Natural killer cell (primary cell): ENCODE results near the gene SERPIND1. TPM values are rescaled to one million over a fixed set of nuclear protein-coding genes. Genes with fewer than 3 reads are reported as not detected.
"Not testable (repeated sequence)": the region's sequence is repeated elsewhere in the genome, so short reads cannot be mapped to it uniquely, and the experiment has no call there.

Experiments used
- ATAC-seq, 3 donors: fragments of 150-1000 bp in 2 of 3; fragments of 200-7000 bp in 1 of 3; cut with Tn5 transposase; 1 replicate in 1 of 3; 2 replicates in 2 of 3; pipeline ENCODE4 v1.10.0; 2021; ENCODE audit warnings: mild to moderate bottlenecking in 2 of 3, moderate library complexity in 2 of 3
- DNase-seq, 2 donors: peaks; one replicate each; pipeline versions ENCODE4 v3.0.0 to v3.0.0-alpha.2; 2013 to 2021; ENCODE audit warnings: mixed read lengths in 1 of 2
- H3K27ac ChIP-seq: one replicate; pipeline ENCODE4 v1.5.1; 2013; ENCODE audit warnings: mild to moderate bottlenecking, low read length
- H3K27me3 ChIP-seq: one replicate; pipeline ENCODE4 v1.6.1; 2013; ENCODE audit warnings: low read length; ENCODE audit not compliant: control insufficient read depth, insufficient read depth
- H3K36me3 ChIP-seq: one replicate; pipeline ENCODE4 v1.6.1; 2013; ENCODE audit warnings: low read length; ENCODE audit not compliant: control insufficient read depth, insufficient read depth
- H3K4me1 ChIP-seq: one replicate; pipeline ENCODE4 v1.6.1; 2013; ENCODE audit warnings: low read length; ENCODE audit not compliant: control insufficient read depth, insufficient read depth
- H3K4me3 ChIP-seq: one replicate; pipeline ENCODE4 v1.5.1; 2013; ENCODE audit warnings: low read length
- H3K9me3 ChIP-seq: one replicate; pipeline ENCODE4 v1.6.1; 2013; ENCODE audit warnings: low read length; ENCODE audit not compliant: control insufficient read depth, insufficient read depth
- H3K27ac Mint-ChIP-seq, 2 donors: one replicate each; pipeline ENCODE4 v1.8.0; 2022; ENCODE audit warnings: mild to moderate bottlenecking in 2 of 2, mixed read lengths in 2 of 2, moderate library complexity in 1 of 2
- H3K27me3 Mint-ChIP-seq, 2 donors: one replicate each; pipeline ENCODE4 v1.8.0; 2022; ENCODE audit warnings: low read depth in 2 of 2, mixed read lengths in 2 of 2
- H3K36me3 Mint-ChIP-seq: one replicate; pipeline ENCODE4 v1.8.0; 2022; ENCODE audit warnings: mixed read lengths
- H3K4me1 Mint-ChIP-seq, 2 donors: one replicate each; pipeline ENCODE4 v1.8.0; 2022; ENCODE audit warnings: mixed read lengths in 2 of 2
- H3K4me3 Mint-ChIP-seq: one replicate; pipeline ENCODE4 v1.8.0; 2022; ENCODE audit warnings: mild to moderate bottlenecking, moderate library complexity, mixed read lengths
- H3K9me3 Mint-ChIP-seq, 2 donors: one replicate each; pipeline ENCODE4 v1.8.0; 2022; ENCODE audit warnings: mixed read lengths in 2 of 2
- CTCF ChIP-seq: fragments of 200-600 bp; IDR thresholded peaks from one replicate; pipeline ENCODE4 v1.8.0; 2022; ENCODE audit warnings: antibody characterized with exemption
- WGBS: methylation state at CpG from one replicate; pipeline ENCODE4 v1.1.7; 2013; ENCODE audit warnings: missing lambda C conversion rate; ENCODE audit not compliant: insufficient coverage; 5-methylcytosine and 5-hydroxymethylcytosine counted together
- intact Hi-C: fragments of 100-400 bp; cut with micrococcal nuclease; formaldehyde crosslinking; loops from one replicate; pipeline ENCODE4 v1.14.2; 2022
- total RNA-seq, 4 donors: library from RNA; stranded (reverse); fragments of 120-200 nt in 1 of 4; gene quantifications; one replicate each; pipeline versions ENCODE4 v1.2.3 to v1.2.4, GENCODE V29; 2013 to 2022

Gene SERPIND1
- total RNA-seq, 3 donors from 2014 or later (not counting 1 experiment from before 2014, with no cell fraction given), result 0.43 TPM; not detected in 2

GRCh38 chr22:20736891-20737290 is 37.0 kb upstream of the SERPIND1 start:
- H3K4me3 ChIP-seq, H3K27me3 ChIP-seq, H3K27ac ChIP-seq, H3K36me3 Mint-ChIP-seq, intact Hi-C loops, H3K4me3 Mint-ChIP-seq, H3K27me3 Mint-ChIP-seq, H3K4me1 ChIP-seq, ATAC-seq, H3K9me3 Mint-ChIP-seq, DNase-seq, H3K9me3 ChIP-seq, H3K4me1 Mint-ChIP-seq: not testable (repeated sequence)
- peaks cover 29% of the 10 kb centered on the region for H3K36me3 ChIP-seq
- H3K27ac Mint-ChIP-seq, result peak overlapping the region in 1 of 2 donors; percentile 33
- 90% methylated on average over 3 of the region's 3 CpGs for WGBS

- peaks cover 8% of the 10 kb centered on the region for H3K36me3 Mint-ChIP-seq
Observed at GRCh38 chr22:20738394-20739089, 35.4 kb upstream of the SERPIND1 start.

GRCh38 chr22:20740222-20740951 is 33.5 kb upstream of the SERPIND1 start:
- Mint-ChIP-seq H3K4me3 (no peak overlapping the region), H3K27ac (peak overlapping the region; percentile 2 to 21), H3K36me3 (peaks cover 8% of the 10 kb centered on the region), H3K27me3 (no peaks in the 10 kb centered on the region), H3K9me3 (no peaks in the 10 kb centered on the region), H3K4me1 (peaks cover 5 to 6% of the 10 kb centered on the region in 2 donors)
- H3K4me3 ChIP-seq, result no peak overlapping the region
- H3K4me1 ChIP-seq, result no peaks in the 10 kb centered on the region
- H3K9me3 ChIP-seq, result no peaks in the 10 kb centered on the region
- no peak overlapping the region for H3K27ac ChIP-seq
- H3K27me3 ChIP-seq, result no peaks in the 10 kb centered on the region
- ATAC-seq, result no peak
- WGBS, result 88% methylated on average over 1 of the region's 2 CpGs
- peaks cover 50% of the 10 kb centered on the region for H3K36me3 ChIP-seq
- no peak for TF ChIP-seq CTCF
- intact Hi-C loops, result loop anchor here (2.0 to 5.0 kb wide), 2 partner anchors 134 to 323 kb away; no protein-coding TSS in a partner anchor
- no peak for DNase-seq

More at GRCh38 chr22:20738394-20739089, 35.4 kb upstream of the SERPIND1 start:
- H3K9me3 Mint-ChIP-seq, result no peaks in the 10 kb centered on the region
- H3K27ac ChIP-seq, result no peak overlapping the region
- H3K4me1 Mint-ChIP-seq, result peaks cover 5 to 6% of the 10 kb centered on the region in 2 donors
- DNase-seq, result no peak
- H3K4me1 ChIP-seq, result no peaks in the 10 kb centered on the region
- no peak for TF ChIP-seq CTCF
- intact Hi-C loops, result no loop called here
- H3K36me3 ChIP-seq, result peaks cover 39% of the 10 kb centered on the region
- H3K27me3 ChIP-seq, result no peaks in the 10 kb centered on the region
- H3K27ac Mint-ChIP-seq, result peak overlapping the region in 1 of 2 donors; percentile 40
- WGBS, result 79% methylated on average over 12 of the region's 12 CpGs
- no peak overlapping the region for H3K4me3 ChIP-seq
- H3K4me3 Mint-ChIP-seq, result no peak overlapping the region
- H3K27me3 Mint-ChIP-seq, result no peaks in the 10 kb centered on the region
- no peaks in the 10 kb centered on the region for H3K9me3 ChIP-seq
- no peak for ATAC-seq

- peak overlapping the region in 1 of 2 donors; percentile 2 for H3K27ac Mint-ChIP-seq
- peaks cover 54% of the 10 kb centered on the region for H3K36me3 ChIP-seq
- DNase-seq, result no peak
- no peak overlapping the region for H3K4me3 ChIP-seq
- no peaks in the 10 kb centered on the region for H3K27me3 ChIP-seq
- no peaks in the 10 kb centered on the region for H3K27me3 Mint-ChIP-seq
- no peaks in the 10 kb centered on the region for H3K4me1 ChIP-seq
- H3K9me3 ChIP-seq, result no peaks in the 10 kb centered on the region
- WGBS, result 86% methylated on average over 6 of the region's 6 CpGs
- H3K9me3 Mint-ChIP-seq, result no peaks in the 10 kb centered on the region
- no peak overlapping the region for H3K27ac ChIP-seq
- no peak for ATAC-seq
- H3K4me1 Mint-ChIP-seq, result peaks cover 5 to 6% of the 10 kb centered on the region in 2 donors
- intact Hi-C loops, result loop anchor here (2.0 to 5.0 kb wide), 2 partner anchors 134 to 324 kb away; no protein-coding TSS in a partner anchor
- TF ChIP-seq CTCF, result no peak
- no peak overlapping the region for H3K4me3 Mint-ChIP-seq
- H3K36me3 Mint-ChIP-seq, result peaks cover 8% of the 10 kb centered on the region
Observed at GRCh38 chr22:20741008-20741633, 32.8 kb upstream of the SERPIND1 start.
